ENCODE results near the gene ENTPD8.
A peak's percentile ranks its signal among the peaks of the same experiment; 100 is the strongest.

The ENTPD8 gene

GRCh38 chr9:137441289-137441934 is at the start of gene ENTPD8:
Gene ENTPD8, minus strand, starts transcription at chr9:137441357. Its CDS starts 3,072 bp downstream, at chr9:137438285.
- peak; percentile 72 for DNase-seq

GRCh38 chr9:137490532-137491186 is 49.5 kb upstream of the ENTPD8 start:
- DNase-seq, result no peak

- DNase-seq, result no peak
Observed at GRCh38 chr9:137488906-137489305, 47.7 kb upstream of the ENTPD8 start.

GRCh38 chr9:137488327-137488653 is 47.1 kb upstream of the ENTPD8 start:
- peak; percentile 23 for DNase-seq

GRCh38 chr9:137487454-137488326 is 46.5 kb upstream of the ENTPD8 start:
- DNase-seq, result peak; percentile 72

- no peak for DNase-seq
Observed at GRCh38 chr9:137486545-137487453, 45.6 kb upstream of the ENTPD8 start.

- no peak for DNase-seq
Observed at GRCh38 chr9:137486141-137486490, 45.0 kb upstream of the ENTPD8 start.

GRCh38 chr9:137485343-137486140 is 44.4 kb upstream of the ENTPD8 start:
- DNase-seq, result no peak

GRCh38 chr9:137484551-137485315 is 43.6 kb upstream of the ENTPD8 start:
- no peak for DNase-seq

GRCh38 chr9:137482094-137482781 is 41.1 kb upstream of the ENTPD8 start:
- no peak for DNase-seq

GRCh38 chr9:137480686-137481683 is 39.8 kb upstream of the ENTPD8 start:
- no peak for DNase-seq

GRCh38 chr9:137479892-137480685 is 38.9 kb upstream of the ENTPD8 start:
- no peak for DNase-seq

GRCh38 chr9:137478962-137479861 is 38.1 kb upstream of the ENTPD8 start:
- no peak for DNase-seq

GRCh38 chr9:137478613-137478961 is 37.4 kb upstream of the ENTPD8 start:
- no peak for DNase-seq

- DNase-seq, result no peak
Observed at GRCh38 chr9:137477778-137478612, 36.8 kb upstream of the ENTPD8 start.

GRCh38 chr9:137476856-137477255 is 35.7 kb upstream of the ENTPD8 start:
- DNase-seq, result no peak
